SK-N-SH (cell line): ENCODE results near the gene CDCP1. TPM values are rescaled to one million over a fixed set of nuclear protein-coding genes. Genes with fewer than 3 reads are reported as not detected.

Experiments
- CTCF ChIA-PET: fragments of 300-600, 350-600 bp; formaldehyde crosslinking; extraction: SDS; loops from one replicate; lab custom pipeline; 2021; lab: Yijun Ruan, JAX
- POLR2A ChIA-PET: fragments of 350-600 bp; sonication (Branson Sonifier 250); formaldehyde crosslinking; extraction: SDS; loops from one replicate; lab custom pipeline; 2020; ENCODE audit warnings: antibody characterized with exemption, inconsistent platforms; lab: Yijun Ruan, JAX
- DNase-seq: peaks from one replicate; pipeline ENCODE4 v3.0.0; 2012
- H2AFZ ChIP-seq: fragments of 200-600 bp; sonication (generic); 2 replicates; pipeline ENCODE4 v1.8.1; 2016; ENCODE audit warnings: antibody characterized with exemption, mild to moderate bottlenecking, low read depth
- H3F3A ChIP-seq: fragments of 200-600 bp; sonication (generic); replicated peaks from 2 replicates; pipeline ENCODE3; 2016; ENCODE audit warnings: antibody characterized with exemption, mild to moderate bottlenecking; ENCODE audit not compliant: insufficient read depth
- H3K27ac ChIP-seq, 2 experiments: fragments of 200-500 bp in 1 of 2; fragments of 200-600 bp in 1 of 2; sonication (Bioruptor generic) in 1 of 2; sonication (generic), shearing (Covaris generic) in 1 of 2; 2 replicates each; pipeline versions ENCODE4 v1.5.1 to v1.6.1; 2014 to 2016; ENCODE audit warnings: low read depth in 2 of 2, inconsistent platforms in 1 of 2, low read length in 1 of 2, mild to moderate bottlenecking in 1 of 2, mixed read lengths in 1 of 2
- H3K27me3 ChIP-seq: fragments of 200-600 bp; sonication (generic), shearing (Covaris generic); 2 replicates; pipeline ENCODE4 v1.6.1; 2016; ENCODE audit warnings: mixed run types; ENCODE audit not compliant: insufficient read depth
- H3K36me3 ChIP-seq, 2 experiments: fragments of 200-500 bp in 1 of 2; fragments of 200-600 bp in 1 of 2; sonication (Bioruptor generic) in 1 of 2; sonication (generic) in 1 of 2; replicated peaks in 1 of 2; 2 replicates each; pipeline versions ENCODE3 to v1.5.1; 2014 to 2016; ENCODE audit warnings: low read length in 1 of 2, mild to moderate bottlenecking in 1 of 2; ENCODE audit not compliant: insufficient read depth in 2 of 2, control insufficient read depth in 1 of 2
- H3K4me1 ChIP-seq, 2 experiments: fragments of 200-500 bp in 1 of 2; fragments of 200-600 bp in 1 of 2; sonication (Bioruptor generic) in 1 of 2; sonication (generic), shearing (Covaris generic) in 1 of 2; 2 replicates each; pipeline versions ENCODE4 v1.5.1 to v1.6.1; 2014 to 2016; ENCODE audit warnings: low read depth in 1 of 2, low read length in 1 of 2, mixed run types in 1 of 2; ENCODE audit not compliant: insufficient read depth in 2 of 2, control insufficient read depth in 1 of 2
- H3K4me2 ChIP-seq: fragments of 200-600 bp; sonication (generic), shearing (Covaris generic); 2 replicates; pipeline ENCODE4 v1.6.1; 2017; ENCODE audit warnings: mixed run types
- H3K4me3 ChIP-seq, 2 experiments: fragments of 200-500 bp in 1 of 2; fragments of 200-600 bp in 1 of 2; sonication (Bioruptor generic) in 1 of 2; sonication (generic), shearing (Covaris generic) in 1 of 2; 2 replicates each; pipeline versions ENCODE4 v1.5.1 to v1.8.1; 2014 to 2016; ENCODE audit warnings: low read depth in 2 of 2, inconsistent platforms in 1 of 2, low read length in 1 of 2, mild to moderate bottlenecking in 1 of 2, mixed read lengths in 1 of 2, moderate library complexity in 1 of 2
- H3K79me2 ChIP-seq: fragments of 200-600 bp; sonication (generic); 2 replicates; pipeline ENCODE4 v1.8.1; 2017; ENCODE audit warnings: mild to moderate bottlenecking; ENCODE audit not compliant: insufficient read depth
- H3K9ac ChIP-seq: fragments of 200-600 bp; sonication (generic); 2 replicates; pipeline ENCODE4 v1.6.1; 2017; ENCODE audit warnings: mixed run types
- H3K9me2 ChIP-seq: fragments of 200-600 bp; sonication (generic); 2 replicates; pipeline ENCODE4 v1.6.1; 2017; ENCODE audit warnings: mixed run types
- H3K9me3 ChIP-seq: fragments of 200-600 bp; sonication (generic); 2 replicates; pipeline ENCODE4 v1.6.1; 2017; ENCODE audit warnings: mixed run types, mild to moderate bottlenecking, moderate library complexity
- H4K20me1 ChIP-seq: fragments of 200-600 bp; sonication (generic); 2 replicates; pipeline ENCODE4 v1.6.1; 2017; ENCODE audit warnings: mild to moderate bottlenecking, mixed run types; ENCODE audit not compliant: insufficient read depth
- CTCF ChIP-seq: fragments of 200-600 bp; sonication (generic); IDR thresholded peaks from 2 replicates; pipeline ENCODE4 v1.6.1; 2017; ENCODE audit warnings: antibody characterized with exemption, mild to moderate bottlenecking, moderate library complexity
- EP300 ChIP-seq, 2 experiments: IDR thresholded peaks; 2 replicates each; pipeline versions ENCODE4 v1.4.0 to v1.6.1; 2012; ENCODE audit warnings: borderline replicate concordance in 1 of 2, low read depth in 1 of 2, low read length in 1 of 2
- EZH2phosphoT487 ChIP-seq: fragments of 200-600 bp; sonication (generic); IDR thresholded peaks from 2 replicates; pipeline ENCODE4 v1.6.1; 2017; ENCODE audit warnings: low read depth, mixed run types, mild to moderate bottlenecking, antibody characterized with exemption, moderate library complexity, borderline replicate concordance
- FOSL2 ChIP-seq: IDR thresholded peaks from 2 replicates; pipeline ENCODE4 v1.4.0; 2012; ENCODE audit warnings: low read depth, mild to moderate bottlenecking, moderate library complexity, borderline replicate concordance
- GATA2 ChIP-seq: sonication (generic); formaldehyde crosslinking; IDR thresholded peaks from 2 replicates; pipeline ENCODE4 v1.5.0; 2020; ENCODE audit warnings: mild to moderate bottlenecking, missing genetic modification reagents
- MXI1 ChIP-seq: IDR thresholded peaks from 2 replicates; pipeline ENCODE4 v1.6.1; 2012; ENCODE audit warnings: mild to moderate bottlenecking, low read depth, low read length, improper control_type of control experiment
- PBX3 ChIP-seq: IDR thresholded peaks from 2 replicates; pipeline ENCODE4; 2012
- RAD21 ChIP-seq: IDR thresholded peaks from 2 replicates; pipeline ENCODE4 v1.6.1; 2012; ENCODE audit warnings: mild to moderate bottlenecking, low read length
- REST ChIP-seq: IDR thresholded peaks from 2 replicates; pipeline ENCODE4 v1.6.1; 2012; ENCODE audit warnings: mild to moderate bottlenecking, low read depth, low read length, moderate library complexity
- RFX5 ChIP-seq: IDR thresholded peaks from 2 replicates; pipeline ENCODE4 v1.6.1; 2012; ENCODE audit warnings: mild to moderate bottlenecking, improper control_type of control experiment, low read length
- SMC3 ChIP-seq: IDR thresholded peaks from 2 replicates; pipeline ENCODE4 v1.6.1; 2012; ENCODE audit warnings: low read depth, low read length, improper control_type of control experiment
- USF1 ChIP-seq: IDR thresholded peaks from 2 replicates; pipeline ENCODE4 v1.4.0; 2012; ENCODE audit warnings: low read depth, borderline replicate concordance
- WGBS: methylation state at CpG from one replicate; pipeline ENCODE4 v1.1.6; 2017; ENCODE audit warnings: low lambda C conversion rate; 5-methylcytosine and 5-hydroxymethylcytosine counted together
- polyA plus RNA-seq, 3 experiments: library from polyadenylated mRNA; depleted of rRNA; stranded (reverse); fragments of >200 nt; gene quantifications; 2 replicates each; pipeline ENCODE4 v1.2.3, GENCODE V29; 2012

Gene CDCP1
- polyA plus RNA-seq, 1 of the 3 experiments (the other 2 are of a cell fraction), result 3.6 TPM

- TF ChIP-seq CTCF (peak; percentile 19; the same call in 1 of the 2 replicates), RAD21 (no peak), USF1 (no peak; the same call in 1 of the 2 replicates), MXI1 (peak; percentile 19; the same call in 1 of the 2 replicates), GATA2 (no peak), FOSL2 (peak; percentile 91), EP300 (IDR thresholded peaks at IDR 0.05; ENCODE audit: borderline replicate concordance in 1 of 2, low read depth in 1 of 2, low read length in 1 of 2) (peak in 1 of 2 experiments; percentile 62; a peak in 1 of 4 replicates), EZH2phosphoT487 (no peak), PBX3 (peak; percentile 97), REST (0 out of 2 replicates have a peak, but pooled peaks have one; percentile 41)
These were observed 61.1 kb downstream of the CDCP1 start (continued) for GRCh38 chr3:45084820-45085816.

- H3K79me2 ChIP-seq, result no peaks in the 10 kb centered on the region
- H3K4me1 ChIP-seq, result peaks cover 4 to 21% of the 10 kb centered on the region in 2 experiments; a peak in 2 of 4 replicates
- H2AFZ ChIP-seq, result no peak overlapping the region
- no peak overlapping the region for H3K4me2 ChIP-seq
- no peak for DNase-seq
- H3K27me3 ChIP-seq, result no peaks in the 10 kb centered on the region
- TF ChIP-seq RFX5, result no peak
- no peak for TF ChIP-seq SMC3
- ChIA-PET CTCF (interaction anchor here (0.9 kb wide), 1 partner anchor 45 kb away, joined by 3 read pairs; no protein-coding TSS in a partner anchor), POLR2A (no interaction called here)
- WGBS, result 100% methylated on average over 1 of the region's 1 CpG
- peaks cover 12% of the 10 kb centered on the region for H3F3A ChIP-seq
- H3K9ac ChIP-seq, result no peak overlapping the region
- H3K27ac ChIP-seq, result peak overlapping the region in 1 of 2 experiments; percentile 70; a peak in 1 of 4 replicates
- no peak overlapping the region for H3K4me3 ChIP-seq
- no peaks in the 10 kb centered on the region for H3K9me2 ChIP-seq
- no peaks in the 10 kb centered on the region for H3K9me3 ChIP-seq
- H4K20me1 ChIP-seq, result no peaks in the 10 kb centered on the region
- H3K36me3 ChIP-seq, result no peaks in the 10 kb centered on the region
These were observed 61.8 kb downstream of the CDCP1 start for GRCh38 chr3:45084361-45084760.
